Mesendoderm (in vitro differentiated cells): ENCODE data around the gene FTO.

Experiments used
- DNase-seq: peaks from one replicate; pipeline ENCODE4 v3.0.0; 2013
- H2AK5ac ChIP-seq: 2 replicates; pipeline ENCODE4 v1.6.1; 2013; ENCODE audit warnings: low read length, inconsistent platforms
- H2BK120ac ChIP-seq: 2 replicates; pipeline ENCODE4 v1.6.1; 2013; ENCODE audit warnings: low read depth, mild to moderate bottlenecking, low read length, moderate library complexity, mixed read lengths
- H2BK15ac ChIP-seq: replicated peaks from 2 replicates; pipeline ENCODE4 v1.6.1; 2013; ENCODE audit warnings: low read depth, mild to moderate bottlenecking, moderate library complexity
- H2BK5ac ChIP-seq: 2 replicates; pipeline ENCODE4 v1.6.1; 2013; ENCODE audit warnings: low read length, inconsistent platforms
- H3K18ac ChIP-seq: 2 replicates; pipeline ENCODE4 v1.6.1; 2013; ENCODE audit warnings: mild to moderate bottlenecking, low read length, mixed read lengths
- H3K23ac ChIP-seq: one replicate; pipeline ENCODE4 v1.6.1; 2013; ENCODE audit warnings: low read length
- H3K27ac ChIP-seq: 2 replicates; pipeline ENCODE4 v1.5.1; 2013; ENCODE audit warnings: low read depth, mild to moderate bottlenecking, inconsistent platforms, low read length, moderate library complexity
- H3K27me3 ChIP-seq: 2 replicates; pipeline ENCODE4 v1.6.1; 2013; ENCODE audit warnings: low read length, control low read depth, mild to moderate bottlenecking, inconsistent platforms; ENCODE audit not compliant: insufficient read depth, poor library complexity
- H3K36me3 ChIP-seq: 2 replicates; pipeline ENCODE4 v1.6.1; 2013; ENCODE audit warnings: low read length, inconsistent platforms; ENCODE audit not compliant: control insufficient read depth, insufficient read depth
- H3K4ac ChIP-seq: one replicate; pipeline ENCODE4 v1.6.1; 2013; ENCODE audit warnings: low read depth, mild to moderate bottlenecking, low read length, moderate library complexity
- H3K4me1 ChIP-seq: 2 replicates; pipeline ENCODE4 v1.6.1; 2013; ENCODE audit warnings: low read depth, low read length, inconsistent platforms; ENCODE audit not compliant: control insufficient read depth
- H3K4me2 ChIP-seq: 2 replicates; pipeline ENCODE4 v1.6.1; 2013; ENCODE audit warnings: low read length
- H3K4me3 ChIP-seq: 2 replicates; pipeline ENCODE4 v1.5.1; 2013; ENCODE audit warnings: mild to moderate bottlenecking, low read length
- H3K56ac ChIP-seq: one replicate; pipeline ENCODE4 v1.6.1; 2013; ENCODE audit warnings: low read length
- H3K79me1 ChIP-seq: 2 replicates; pipeline ENCODE4 v1.6.1; 2013; ENCODE audit warnings: low read length, inconsistent platforms
- H3K79me2 ChIP-seq: 2 replicates; pipeline ENCODE4 v1.6.1; 2013; ENCODE audit warnings: mild to moderate bottlenecking, low read length; ENCODE audit not compliant: control insufficient read depth, insufficient read depth
- H3K9ac ChIP-seq: 2 replicates; pipeline ENCODE4 v1.6.1; 2013; ENCODE audit warnings: low read length, inconsistent platforms
- H4K5ac ChIP-seq: one replicate; pipeline ENCODE4 v1.6.1; 2013; ENCODE audit warnings: low read length
- H4K8ac ChIP-seq: one replicate; pipeline ENCODE4 v1.6.1; 2013; ENCODE audit warnings: low read depth, mild to moderate bottlenecking, control low read depth, low read length, moderate library complexity
- WGBS: extraction: QIAGEN DNeasy Blood & Tissue Kit; methylation state at CpG from one replicate; pipeline ENCODE4 v1.1.7; 2013; ENCODE audit warnings: low lambda C conversion rate, missing lambda C conversion rate; ENCODE audit not compliant: insufficient coverage; ENCODE audit errors: extremely low coverage; 5-methylcytosine and 5-hydroxymethylcytosine counted together

Gene FTO

DNA sequence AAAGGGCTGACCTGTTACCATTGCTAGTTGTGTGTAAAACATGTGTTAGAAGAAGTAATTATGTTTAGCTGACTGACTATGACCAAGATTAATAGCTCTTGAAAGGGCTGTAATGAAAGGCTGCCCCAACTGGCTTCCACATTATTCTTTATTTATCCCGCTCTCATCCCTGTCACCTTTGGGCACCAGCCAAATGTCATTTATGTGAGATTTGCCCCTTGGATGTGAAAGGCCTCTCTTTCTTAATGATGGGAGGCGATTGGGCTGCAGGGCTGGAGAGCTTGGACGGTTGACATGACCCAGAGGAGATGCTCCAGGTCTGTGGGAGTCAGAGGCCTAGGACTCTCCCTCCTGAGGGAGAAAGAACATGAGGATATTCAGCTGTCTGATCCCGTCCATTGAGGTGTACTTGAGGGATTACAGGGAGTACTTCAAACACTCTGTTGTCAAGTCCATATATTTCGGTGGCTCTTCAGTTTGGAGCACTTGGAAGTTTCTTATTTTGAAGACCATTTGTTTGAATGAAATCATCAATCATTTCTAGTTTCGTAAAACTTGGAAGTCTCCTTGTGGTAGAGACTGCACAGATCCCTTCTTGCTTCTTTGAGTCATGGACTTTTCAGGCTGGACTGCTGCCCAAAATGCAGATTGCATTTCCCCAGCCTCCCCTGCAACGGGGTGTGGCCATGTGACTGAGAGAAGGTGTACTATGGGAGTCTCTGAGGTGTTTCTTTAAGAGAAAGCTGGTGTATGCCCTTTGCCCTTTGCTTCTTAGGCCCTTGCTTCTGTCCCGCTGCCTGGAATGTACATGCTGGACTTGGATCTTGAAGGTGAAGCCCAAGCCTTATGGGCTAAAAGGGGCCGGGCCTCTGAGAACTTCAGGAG is 51.3 kb downstream of the FTO start:
- Histone ChIP-seq H2BK15ac (no peak overlapping the region), H4K5ac (no peak overlapping the region), H3K79me1 (peaks cover 5% of the 10 kb centered on the region), H4K8ac (no peak overlapping the region), H3K79me2 (no peaks in the 10 kb centered on the region), H3K4ac (no peak overlapping the region), H3K4me1 (no peaks in the 10 kb centered on the region), H3K36me3 (no peaks in the 10 kb centered on the region), H3K4me3 (no peak overlapping the region), H3K9ac (no peak overlapping the region), H3K23ac (no peak overlapping the region), H3K27ac (no peak overlapping the region), H3K56ac (no peak overlapping the region), H2AK5ac (no peak overlapping the region), H3K27me3 (no peaks in the 10 kb centered on the region), H3K18ac (no peak overlapping the region), H2BK120ac (no peak overlapping the region), H3K4me2 (no peak overlapping the region), H2BK5ac (no peak overlapping the region)
- no peak for DNase-seq
- no CpG with 5 or more reads among the region's 9 CpGs for WGBS

- no peak overlapping the region for H3K27ac ChIP-seq
- H3K56ac ChIP-seq: no peak overlapping the region
- no peak overlapping the region for H3K4me2 ChIP-seq
- no peaks in the 10 kb centered on the region for H3K27me3 ChIP-seq
- H3K9ac ChIP-seq: no peak overlapping the region
- peaks cover 5% of the 10 kb centered on the region for H3K79me1 ChIP-seq
- no peak overlapping the region for H3K4me3 ChIP-seq
- no peak for DNase-seq
- H4K8ac ChIP-seq: no peak overlapping the region
- H2BK15ac ChIP-seq: no peak overlapping the region
- no peak overlapping the region for H2AK5ac ChIP-seq
- H2BK120ac ChIP-seq: no peak overlapping the region
- WGBS: no CpG with 5 or more reads among the region's 4 CpGs
- H4K5ac ChIP-seq: no peak overlapping the region
- H3K4ac ChIP-seq: no peak overlapping the region
- H3K36me3 ChIP-seq: no peaks in the 10 kb centered on the region
- H3K23ac ChIP-seq: no peak overlapping the region
- H3K4me1 ChIP-seq: no peaks in the 10 kb centered on the region
- no peak overlapping the region for H2BK5ac ChIP-seq
- H3K18ac ChIP-seq: no peak overlapping the region
- no peaks in the 10 kb centered on the region for H3K79me2 ChIP-seq
These were observed 52.5 kb downstream of the FTO start for GRCh38 chr16:53756275-53756996.

GRCh38 chr16:53757971-53758609 is 54.1 kb downstream of the FTO start:
- Histone ChIP-seq H2AK5ac (no peak overlapping the region), H2BK15ac (no peak overlapping the region), H4K5ac (no peak overlapping the region), H3K4me3 (no peak overlapping the region), H2BK5ac (no peak overlapping the region), H3K79me2 (no peaks in the 10 kb centered on the region), H3K27me3 (no peaks in the 10 kb centered on the region), H3K23ac (no peak overlapping the region), H3K4me1 (no peaks in the 10 kb centered on the region), H3K4ac (no peak overlapping the region), H4K8ac (no peak overlapping the region), H3K4me2 (no peak overlapping the region), H3K9ac (no peak overlapping the region), H3K56ac (no peak overlapping the region), H3K18ac (no peak overlapping the region), H2BK120ac (no peak overlapping the region), H3K36me3 (no peaks in the 10 kb centered on the region), H3K79me1 (peaks cover 5% of the 10 kb centered on the region), H3K27ac (no peak overlapping the region)
- DNase-seq: no peak
- WGBS: no CpG with 5 or more reads among the region's 4 CpGs

DNA sequence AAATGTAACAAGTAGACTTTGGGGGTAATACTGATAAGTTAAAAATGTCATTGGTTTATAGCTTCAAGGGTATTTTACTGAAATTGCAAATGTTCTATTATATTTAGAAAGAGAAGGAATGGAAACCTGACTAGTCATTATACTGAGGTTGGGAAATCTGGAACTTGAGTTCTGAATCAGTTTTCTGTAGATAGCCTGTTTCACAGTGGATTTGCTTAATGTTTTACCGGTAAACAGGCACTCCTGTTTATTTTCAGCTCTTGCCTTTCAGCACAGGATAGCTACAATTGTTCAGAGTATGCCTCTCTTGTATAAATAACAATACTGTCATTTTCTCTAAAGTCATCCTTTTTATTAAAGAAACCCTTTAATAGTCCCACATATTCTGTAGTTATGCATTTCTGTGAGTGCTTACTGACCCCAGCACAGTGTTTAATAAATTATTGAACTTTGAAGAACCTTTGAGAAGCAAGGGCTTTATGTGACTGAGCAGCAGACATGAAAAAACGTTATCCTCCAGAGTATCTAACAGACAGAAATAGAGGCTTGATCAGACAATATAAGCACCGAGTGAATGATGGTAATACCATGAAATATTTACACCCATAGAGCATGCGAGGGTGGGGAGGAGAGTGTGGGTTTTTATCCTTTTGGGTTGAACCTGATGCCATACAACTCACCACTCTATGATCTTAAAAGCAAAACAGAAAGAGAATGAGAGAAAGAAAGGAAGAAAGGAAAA is 58.2 kb downstream of the FTO start:
- no CpG with 5 or more reads among the region's 4 CpGs for WGBS
- Histone ChIP-seq H4K5ac (no peak overlapping the region), H3K36me3 (no peaks in the 10 kb centered on the region), H3K56ac (no peak overlapping the region), H2BK15ac (no peak overlapping the region), H3K4me3 (no peak overlapping the region), H3K79me2 (no peaks in the 10 kb centered on the region), H3K79me1 (peaks cover 3% of the 10 kb centered on the region), H3K4me2 (no peak overlapping the region), H2AK5ac (no peak overlapping the region), H3K4ac (no peak overlapping the region), H3K9ac (no peak overlapping the region), H3K18ac (no peak overlapping the region), H4K8ac (peak overlapping the region; percentile 56), H2BK5ac (no peak overlapping the region), H3K27ac (no peak overlapping the region), H3K27me3 (no peaks in the 10 kb centered on the region), H2BK120ac (no peak overlapping the region), H3K4me1 (no peaks in the 10 kb centered on the region), H3K23ac (no peak overlapping the region)
- no peak for DNase-seq

DNA sequence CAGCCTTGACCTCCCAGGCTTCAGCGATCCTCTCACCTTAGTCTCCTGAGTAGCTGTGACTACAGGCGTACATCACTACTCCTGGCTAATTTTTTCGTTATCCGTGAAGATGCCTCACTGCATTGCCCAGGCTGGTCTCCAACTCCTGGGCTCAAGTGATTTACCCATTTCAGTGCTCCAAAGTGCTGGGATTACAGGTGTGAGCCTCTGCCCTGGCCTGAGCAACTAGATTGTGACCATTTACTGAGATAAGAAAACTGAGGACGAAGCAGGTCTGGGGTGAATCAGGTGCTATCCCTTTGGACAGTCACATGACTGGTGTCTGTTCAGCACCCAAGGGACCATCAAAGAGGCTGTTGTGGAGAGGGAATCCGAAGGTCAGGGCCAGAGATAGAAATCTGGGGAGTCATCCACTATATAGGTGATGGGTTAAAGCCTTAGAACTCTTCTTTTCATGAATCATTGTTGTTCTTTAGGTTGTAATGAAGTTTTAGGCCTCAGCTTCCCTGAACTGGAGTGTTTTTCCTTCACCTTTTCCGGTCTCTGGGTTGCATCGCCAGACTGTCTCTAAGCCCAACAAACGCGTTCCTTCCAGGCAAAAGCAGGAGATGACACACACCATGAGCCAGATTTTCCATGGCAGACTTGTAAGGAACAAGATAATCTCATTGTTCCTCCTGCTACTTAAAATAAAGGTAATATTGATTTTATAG is 62.5 kb downstream of the FTO start:
- H3K4me3 ChIP-seq: no peak overlapping the region
- no peak overlapping the region for H2BK120ac ChIP-seq
- no peaks in the 10 kb centered on the region for H3K27me3 ChIP-seq
- no peaks in the 10 kb centered on the region for H3K36me3 ChIP-seq
- H4K8ac ChIP-seq: no peak overlapping the region
- no peaks in the 10 kb centered on the region for H3K79me2 ChIP-seq
- H3K56ac ChIP-seq: no peak overlapping the region
- DNase-seq: no peak
- no peak overlapping the region for H2BK15ac ChIP-seq
- no peak overlapping the region for H3K18ac ChIP-seq
- peaks cover 3% of the 10 kb centered on the region for H3K79me1 ChIP-seq
- H3K4me2 ChIP-seq: no peak overlapping the region
- no peak overlapping the region for H3K27ac ChIP-seq
- H2BK5ac ChIP-seq: no peak overlapping the region
- peaks cover 2% of the 10 kb centered on the region for H3K4me1 ChIP-seq
- H3K4ac ChIP-seq: no peak overlapping the region
- no peak overlapping the region for H2AK5ac ChIP-seq
- no peak overlapping the region for H4K5ac ChIP-seq
- WGBS: no CpG with 5 or more reads among the region's 10 CpGs
- H3K9ac ChIP-seq: no peak overlapping the region
- H3K23ac ChIP-seq: no peak overlapping the region
